ENCODE measurements around the gene SLC25A27. TPM values are rescaled to one million over a fixed set of nuclear protein-coding genes. Genes with fewer than 3 reads are reported as not detected.

Gene SLC25A27
- total RNA-seq, 1 donor from 2014 or later: 40.5 TPM

DNA sequence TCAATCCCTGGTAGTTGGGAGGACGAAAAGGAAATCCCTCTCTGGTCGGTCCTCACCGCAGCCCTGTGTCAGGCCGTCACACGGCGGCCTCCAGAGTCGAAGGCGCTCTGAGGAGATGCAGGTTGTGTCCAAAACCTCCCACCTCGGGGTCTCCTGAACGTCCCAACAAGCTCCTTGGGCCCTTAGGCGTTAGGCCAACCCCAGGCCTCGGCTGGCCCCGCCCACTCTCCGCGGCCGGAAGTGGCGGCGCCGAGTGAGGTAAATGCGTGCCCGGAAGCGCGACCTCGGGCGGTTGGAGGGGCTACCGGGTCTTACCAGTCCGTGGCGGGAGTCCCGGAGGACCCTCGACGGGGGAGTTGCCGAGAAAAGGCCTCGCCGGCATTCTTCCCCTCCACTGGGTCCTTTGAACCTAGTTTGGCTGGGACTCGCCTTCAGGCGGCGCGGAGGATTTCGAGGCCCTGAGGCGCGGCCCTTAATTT lies 34.9 kb downstream of the SLC25A27 start, which contains the start of gene TDRD6:
Gene TDRD6 (plus strand): TSS at position 267 of the 479 bp plus-strand sequence. CDS start 244 bp downstream, outside the sequence.
- H3K27ac Mint-ChIP-seq: no peak within 1 kb of the TSS
- TF ChIP-seq, protein P1, sequence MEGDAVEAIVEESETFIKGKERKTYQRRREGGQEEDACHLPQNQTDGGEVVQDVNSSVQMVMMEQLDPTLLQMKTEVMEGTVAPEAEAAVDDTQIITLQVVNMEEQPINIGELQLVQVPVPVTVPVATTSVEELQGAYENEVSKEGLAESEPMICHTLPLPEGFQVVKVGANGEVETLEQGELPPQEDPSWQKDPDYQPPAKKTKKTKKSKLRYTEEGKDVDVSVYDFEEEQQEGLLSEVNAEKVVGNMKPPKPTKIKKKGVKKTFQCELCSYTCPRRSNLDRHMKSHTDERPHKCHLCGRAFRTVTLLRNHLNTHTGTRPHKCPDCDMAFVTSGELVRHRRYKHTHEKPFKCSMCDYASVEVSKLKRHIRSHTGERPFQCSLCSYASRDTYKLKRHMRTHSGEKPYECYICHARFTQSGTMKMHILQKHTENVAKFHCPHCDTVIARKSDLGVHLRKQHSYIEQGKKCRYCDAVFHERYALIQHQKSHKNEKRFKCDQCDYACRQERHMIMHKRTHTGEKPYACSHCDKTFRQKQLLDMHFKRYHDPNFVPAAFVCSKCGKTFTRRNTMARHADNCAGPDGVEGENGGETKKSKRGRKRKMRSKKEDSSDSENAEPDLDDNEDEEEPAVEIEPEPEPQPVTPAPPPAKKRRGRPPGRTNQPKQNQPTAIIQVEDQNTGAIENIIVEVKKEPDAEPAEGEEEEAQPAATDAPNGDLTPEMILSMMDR (IDR thresholded peaks at IDR 0.05; ENCODE audit: unreplicated experiment): no peak
- H3K36me3 Mint-ChIP-seq: no peaks in the 10 kb centered on the region
- H3K9me3 Mint-ChIP-seq: peaks cover 3% of the 10 kb centered on the region
- H3K4me1 Mint-ChIP-seq: no peaks in the 10 kb centered on the region
- DNase-seq (ENCODE audit: low spot score in 2 of 2, unreplicated experiment in 2 of 2): no peak
- peaks cover 13% of the 10 kb centered on the region for H3K27me3 Mint-ChIP-seq (ENCODE audit: low read depth)
- H3K4me3 Mint-ChIP-seq: no peak within 1 kb of the TSS

DNA sequence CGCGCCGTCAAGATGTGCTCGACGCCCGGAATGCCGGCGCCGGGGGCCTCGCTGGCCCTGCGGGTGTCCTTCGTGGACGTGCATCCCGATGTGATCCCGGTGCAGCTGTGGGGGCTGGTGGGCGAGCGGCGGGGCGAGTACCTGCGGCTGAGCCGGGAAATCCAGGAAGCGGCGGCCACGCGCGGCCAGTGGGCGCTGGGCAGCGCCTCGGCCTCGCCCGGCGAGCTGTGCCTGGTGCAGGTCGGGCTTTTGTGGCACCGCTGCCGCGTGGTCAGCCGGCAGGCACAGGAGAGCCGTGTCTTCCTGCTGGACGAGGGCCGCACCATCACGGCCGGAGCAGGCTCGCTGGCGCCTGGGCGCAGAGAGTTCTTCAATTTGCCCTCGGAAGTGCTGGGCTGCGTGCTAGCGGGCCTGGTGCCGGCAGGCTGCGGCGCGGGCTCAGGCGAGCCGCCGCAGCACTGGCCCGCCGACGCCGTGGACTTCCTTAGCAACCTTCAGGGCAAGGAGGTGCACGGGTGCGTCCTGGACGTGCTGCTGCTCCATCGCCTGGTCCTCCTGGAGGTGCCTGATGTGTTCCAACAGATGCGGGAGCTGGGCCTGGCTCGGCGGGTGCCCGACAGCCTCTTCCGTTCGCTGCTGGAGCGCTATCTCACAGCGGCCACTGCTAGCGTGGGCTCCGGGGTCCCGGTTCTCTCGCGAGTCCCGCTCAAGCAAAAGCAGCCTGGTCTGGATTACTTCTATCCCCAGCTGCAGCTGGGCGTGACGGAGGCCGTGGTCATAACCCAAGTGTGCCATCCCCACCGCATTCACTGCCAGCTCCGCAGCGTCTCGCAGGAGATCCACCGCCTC lies 35.6 kb downstream of the SLC25A27 start:
- Mint-ChIP-seq H3K27me3 (ENCODE audit: low read depth) (peaks cover 20% of the 10 kb centered on the region), H3K9me3 (no peaks in the 10 kb centered on the region), H3K27ac (no peak overlapping the region), H3K4me3 (no peak overlapping the region), H3K36me3 (no peaks in the 10 kb centered on the region), H3K4me1 (no peaks in the 10 kb centered on the region)
- TF ChIP-seq, protein P1 (IDR thresholded peaks at IDR 0.05; ENCODE audit: unreplicated experiment): no peak
- DNase-seq (ENCODE audit: low spot score in 2 of 2, unreplicated experiment in 2 of 2): no peak

DNA sequence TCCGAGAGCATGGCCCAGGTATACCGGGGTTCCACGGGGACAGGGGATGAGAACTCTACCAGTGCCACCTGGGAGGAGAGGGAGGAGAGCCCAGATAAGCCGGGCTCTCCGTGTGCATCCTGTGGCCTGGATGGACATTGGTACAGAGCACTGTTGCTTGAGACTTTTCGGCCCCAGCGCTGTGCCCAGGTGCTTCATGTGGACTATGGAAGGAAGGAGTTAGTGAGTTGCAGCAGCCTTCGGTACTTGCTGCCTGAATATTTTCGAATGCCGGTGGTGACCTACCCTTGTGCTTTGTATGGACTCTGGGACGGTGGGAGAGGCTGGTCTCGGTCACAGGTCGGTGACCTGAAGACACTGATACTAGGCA lies 36.2 kb downstream of the SLC25A27 start:
- peaks cover 26% of the 10 kb centered on the region for H3K27me3 Mint-ChIP-seq (ENCODE audit: low read depth)
- TF ChIP-seq, protein P1 (IDR thresholded peaks at IDR 0.05; ENCODE audit: unreplicated experiment): no peak
- no peak for DNase-seq (ENCODE audit: low spot score in 2 of 2, unreplicated experiment in 2 of 2)
- H3K4me3 Mint-ChIP-seq: no peak overlapping the region
- H3K27ac Mint-ChIP-seq: no peak overlapping the region
- no peaks in the 10 kb centered on the region for H3K4me1 Mint-ChIP-seq
- no peaks in the 10 kb centered on the region for H3K36me3 Mint-ChIP-seq
- peaks cover 3% of the 10 kb centered on the region for H3K9me3 Mint-ChIP-seq

DNA sequence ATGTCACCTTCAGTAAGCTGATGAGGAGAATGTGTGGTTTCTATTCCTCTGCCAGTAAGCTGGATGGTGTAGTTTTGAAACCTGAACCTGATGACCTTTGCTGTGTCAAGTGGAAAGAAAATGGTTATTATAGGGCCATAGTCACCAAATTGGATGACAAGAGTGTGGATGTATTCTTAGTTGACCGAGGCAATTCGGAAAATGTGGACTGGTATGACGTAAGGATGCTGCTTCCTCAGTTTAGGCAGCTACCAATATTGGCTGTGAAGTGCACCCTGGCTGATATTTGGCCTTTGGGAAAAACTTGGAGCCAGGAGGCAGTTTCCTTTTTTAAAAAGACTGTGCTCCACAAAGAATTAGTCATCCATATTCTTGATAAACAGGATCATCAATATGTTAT lies 36.9 kb downstream of the SLC25A27 start:
- Mint-ChIP-seq H3K4me1 (no peaks in the 10 kb centered on the region), H3K4me3 (no peak overlapping the region), H3K9me3 (peaks cover 3% of the 10 kb centered on the region), H3K36me3 (no peaks in the 10 kb centered on the region), H3K27me3 (ENCODE audit: low read depth) (peaks cover 26% of the 10 kb centered on the region), H3K27ac (no peak overlapping the region)
- no peak for DNase-seq (ENCODE audit: low spot score in 2 of 2, unreplicated experiment in 2 of 2)
- TF ChIP-seq, protein P1 (IDR thresholded peaks at IDR 0.05; ENCODE audit: unreplicated experiment): no peak

DNA sequence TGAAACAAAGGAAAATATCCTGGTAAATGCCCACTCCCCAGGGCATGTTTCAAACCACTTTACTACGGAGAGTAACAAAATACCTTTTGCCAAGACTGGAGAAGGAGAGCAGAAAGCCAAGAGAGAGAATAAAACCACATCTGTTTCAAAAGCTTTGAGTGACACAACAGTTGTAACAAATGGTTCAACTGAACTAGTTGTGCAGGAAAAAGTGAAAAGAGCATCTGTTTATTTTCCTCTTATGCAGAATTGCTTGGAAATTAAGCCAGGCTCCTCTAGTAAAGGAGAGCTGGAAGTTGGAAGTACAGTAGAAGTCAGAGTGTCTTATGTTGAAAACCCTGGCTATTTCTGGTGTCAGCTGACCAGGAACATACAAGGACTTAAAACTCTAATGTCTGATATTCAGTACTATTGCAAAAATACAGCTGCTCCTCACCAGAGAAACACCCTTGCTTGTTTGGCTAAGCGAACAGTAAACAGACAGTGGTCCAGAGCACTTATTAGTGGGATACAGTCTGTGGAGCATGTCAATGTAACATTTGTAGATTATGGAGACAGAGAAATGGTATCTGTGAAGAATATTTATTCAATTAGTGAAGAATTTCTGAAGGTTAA lies 37.5 kb downstream of the SLC25A27 start:
- Mint-ChIP-seq H3K36me3 (no peaks in the 10 kb centered on the region), H3K4me3 (no peak overlapping the region), H3K27ac (no peak overlapping the region), H3K9me3 (peaks cover 3% of the 10 kb centered on the region), H3K27me3 (ENCODE audit: low read depth) (peaks cover 26% of the 10 kb centered on the region), H3K4me1 (no peaks in the 10 kb centered on the region)
- DNase-seq (ENCODE audit: low spot score in 2 of 2, unreplicated experiment in 2 of 2): no peak
- TF ChIP-seq, protein P1 (IDR thresholded peaks at IDR 0.05; ENCODE audit: unreplicated experiment): no peak
